Keratinocyte (primary cell): ENCODE measurements around the gene NOP58.

ENCODE experiments used
- EZH2 ChIP-seq: IDR thresholded peaks from one replicate; pipeline ENCODE4 v1.6.1; 2012; ENCODE audit warnings: inconsistent platforms, mild to moderate bottlenecking, low read length, moderate library complexity
- TF ChIP-seq, protein P1 (sequence below), 3 experiments: IDR thresholded peaks in 1 of 3; conservative IDR thresholded peaks in 1 of 3; optimal IDR thresholded peaks in 1 of 3; 2 replicates in 2 of 3; 3 replicates in 1 of 3; pipeline versions ENCODE3 to v1.5.1; 2011; ENCODE audit warnings: low read length in 3 of 3, mild to moderate bottlenecking in 3 of 3, moderate library complexity in 2 of 3, control low read depth in 1 of 3, inconsistent platforms in 1 of 3; ENCODE audit not compliant: insufficient read depth in 2 of 3; ENCODE audit errors: extremely low read depth in 1 of 3

DNA sequence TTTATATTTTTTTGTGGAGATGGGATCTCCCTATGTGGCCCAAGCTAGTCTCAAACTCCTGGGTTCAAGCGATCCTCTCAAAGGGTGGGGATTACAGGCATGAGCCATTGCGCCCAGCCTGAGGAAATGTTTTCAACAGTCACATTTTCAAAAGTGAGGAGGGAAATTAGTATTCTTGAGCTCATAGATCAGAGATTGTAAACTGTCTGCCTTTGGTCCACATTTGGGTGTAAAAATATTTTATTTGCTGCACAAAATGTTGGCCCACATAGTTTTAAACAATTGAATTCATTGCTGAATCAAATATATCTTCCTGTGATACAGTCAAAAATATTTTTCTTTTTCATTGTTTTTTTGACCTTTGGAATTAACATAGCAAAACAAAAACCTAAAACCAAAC lies 48.6 kb downstream of the NOP58 start:
- TF ChIP-seq, protein P1, sequence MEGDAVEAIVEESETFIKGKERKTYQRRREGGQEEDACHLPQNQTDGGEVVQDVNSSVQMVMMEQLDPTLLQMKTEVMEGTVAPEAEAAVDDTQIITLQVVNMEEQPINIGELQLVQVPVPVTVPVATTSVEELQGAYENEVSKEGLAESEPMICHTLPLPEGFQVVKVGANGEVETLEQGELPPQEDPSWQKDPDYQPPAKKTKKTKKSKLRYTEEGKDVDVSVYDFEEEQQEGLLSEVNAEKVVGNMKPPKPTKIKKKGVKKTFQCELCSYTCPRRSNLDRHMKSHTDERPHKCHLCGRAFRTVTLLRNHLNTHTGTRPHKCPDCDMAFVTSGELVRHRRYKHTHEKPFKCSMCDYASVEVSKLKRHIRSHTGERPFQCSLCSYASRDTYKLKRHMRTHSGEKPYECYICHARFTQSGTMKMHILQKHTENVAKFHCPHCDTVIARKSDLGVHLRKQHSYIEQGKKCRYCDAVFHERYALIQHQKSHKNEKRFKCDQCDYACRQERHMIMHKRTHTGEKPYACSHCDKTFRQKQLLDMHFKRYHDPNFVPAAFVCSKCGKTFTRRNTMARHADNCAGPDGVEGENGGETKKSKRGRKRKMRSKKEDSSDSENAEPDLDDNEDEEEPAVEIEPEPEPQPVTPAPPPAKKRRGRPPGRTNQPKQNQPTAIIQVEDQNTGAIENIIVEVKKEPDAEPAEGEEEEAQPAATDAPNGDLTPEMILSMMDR (optimal IDR thresholded peaks at IDR 0.05 in 1 of 3, IDR thresholded peaks at IDR 0.05 in 1 of 3, conservative IDR thresholded peaks at IDR 0.05 in 1 of 3; ENCODE audit: extremely low read depth in 1 of 3, insufficient read depth in 2 of 3, low read length in 3 of 3), result no peak
- TF ChIP-seq EZH2, result no peak
